Right cardiac atrium (tissue), 5 donors: ENCODE results near the gene CD247. TPM values are rescaled to one million over a fixed set of nuclear protein-coding genes. Genes with fewer than 3 reads are reported as not detected.

Experiments used
- ATAC-seq, 2 donors: fragments of 200-7000 bp; cut with Tn5 transposase; one replicate each; pipeline versions ENCODE4 v1.8.0 to v1.9.1; 2020; ENCODE audit warnings: moderate library complexity in 2 of 2, mild to moderate bottlenecking in 1 of 2
- DNase-seq, 3 donors: peaks; one replicate each; pipeline ENCODE4 v3.0.0-alpha.2; 2020
- H3K27ac ChIP-seq: one replicate; pipeline ENCODE4 v1.5.1; 2013; ENCODE audit warnings: mild to moderate bottlenecking, low read length, control low read depth, moderate library complexity
- H3K27me3 ChIP-seq: one replicate; pipeline ENCODE4 v1.6.1; 2013; ENCODE audit not compliant: control insufficient read depth, insufficient read depth
- H3K4me1 ChIP-seq: one replicate; pipeline ENCODE4 v1.6.1; 2013; ENCODE audit warnings: low read length; ENCODE audit not compliant: control insufficient read depth, insufficient read depth
- H3K4me3 ChIP-seq: one replicate; pipeline ENCODE4 v1.5.1; 2013; ENCODE audit warnings: low read length, control low read depth
- H3K9me3 ChIP-seq: one replicate; pipeline ENCODE4 v1.6.1; 2013; ENCODE audit warnings: low read length; ENCODE audit not compliant: control insufficient read depth
- WGBS: extraction: QIAGEN DNeasy Blood & Tissue Kit; methylation state at CpG from one replicate; pipeline ENCODE4 v1.1.7; 2013; 5-methylcytosine and 5-hydroxymethylcytosine counted together
- intact Hi-C, 4 donors: fragments of 100-400 bp; cut with DNase I; formaldehyde crosslinking; loops; one replicate each; pipeline versions ENCODE4 v1.11.0 to v1.14.0; 2022 to 2023
- polyA plus RNA-seq: library from polyadenylated mRNA; stranded (reverse); fragments of 200-250 nt; gene quantifications from one replicate; pipeline ENCODE4 v1.2.3, GENCODE V29; 2013
- total RNA-seq, 4 donors: library from RNA; stranded (reverse); fragmentation: NEBNext Ultra II Directional; extraction: Animal tissue kit (Norgen Biotek cat#: 25700); gene quantifications; one replicate each; pipeline ENCODE4 v1.2.1, GENCODE V29; 2021
- donor health status: healthy with polysubstance abuse.
- donor health status: DM: no; HTN: yes; CAD: no.
- donor health status: DM: no; HTN: no; CAD: no.
- donor health status: DM: no; HTN: yes; CAD: no; lungs with severe emphysema.
- donor health status: DM: yes; HTN: yes; CAD: no.

Gene CD247
- total and polyA plus RNA-seq, 5 donors: 0.32 to 1.5 (median 0.58) TPM

DNA sequence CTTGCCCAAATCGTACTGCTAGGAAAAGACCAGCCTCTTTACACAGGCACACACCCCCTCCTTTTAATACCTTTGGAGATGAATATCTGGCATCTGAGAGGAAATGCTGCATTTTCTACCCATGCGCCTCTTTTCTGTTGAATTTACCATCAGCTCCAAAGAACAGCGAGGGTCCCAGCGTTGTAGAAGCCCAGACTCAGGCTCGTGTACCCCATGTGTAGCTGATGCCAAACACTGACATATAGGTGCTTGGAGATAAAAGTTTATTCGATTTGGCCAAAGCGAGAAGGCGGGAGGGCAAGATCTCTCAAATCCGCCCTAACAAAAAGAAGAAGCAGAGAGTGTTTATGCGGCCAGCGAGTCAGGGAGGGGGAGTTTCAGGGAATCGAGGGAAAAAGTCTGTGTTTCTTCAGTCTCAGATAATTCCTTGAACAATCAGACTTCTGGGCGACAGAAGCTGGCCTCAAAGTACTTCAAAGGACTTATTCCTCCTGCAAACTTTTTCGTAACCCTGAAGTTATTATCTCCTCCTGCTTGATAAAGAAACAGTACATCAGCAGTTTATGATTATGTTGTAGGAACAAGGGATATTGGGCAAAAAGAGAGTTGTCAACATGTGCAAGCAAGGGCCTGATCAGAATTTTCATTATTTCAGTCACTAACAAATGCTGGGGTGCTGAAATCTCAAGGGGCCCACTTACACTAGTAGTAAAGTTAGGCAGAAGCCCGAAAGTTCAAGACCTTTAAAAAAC, 35.9 kb upstream of the CD247 start:
- DNase-seq (no peak), ATAC-seq (no peak)
- peak overlapping the region; percentile 18 for H3K27ac ChIP-seq
- peaks cover 4% of the 10 kb centered on the region for H3K4me1 ChIP-seq
- intact Hi-C loops: no loop called here
- peak overlapping the region; percentile 66 for H3K4me3 ChIP-seq
- H3K9me3 ChIP-seq: no peaks in the 10 kb centered on the region
- H3K27me3 ChIP-seq: no peaks in the 10 kb centered on the region
- 9% methylated on average over 15 of the region's 15 CpGs for WGBS

DNA sequence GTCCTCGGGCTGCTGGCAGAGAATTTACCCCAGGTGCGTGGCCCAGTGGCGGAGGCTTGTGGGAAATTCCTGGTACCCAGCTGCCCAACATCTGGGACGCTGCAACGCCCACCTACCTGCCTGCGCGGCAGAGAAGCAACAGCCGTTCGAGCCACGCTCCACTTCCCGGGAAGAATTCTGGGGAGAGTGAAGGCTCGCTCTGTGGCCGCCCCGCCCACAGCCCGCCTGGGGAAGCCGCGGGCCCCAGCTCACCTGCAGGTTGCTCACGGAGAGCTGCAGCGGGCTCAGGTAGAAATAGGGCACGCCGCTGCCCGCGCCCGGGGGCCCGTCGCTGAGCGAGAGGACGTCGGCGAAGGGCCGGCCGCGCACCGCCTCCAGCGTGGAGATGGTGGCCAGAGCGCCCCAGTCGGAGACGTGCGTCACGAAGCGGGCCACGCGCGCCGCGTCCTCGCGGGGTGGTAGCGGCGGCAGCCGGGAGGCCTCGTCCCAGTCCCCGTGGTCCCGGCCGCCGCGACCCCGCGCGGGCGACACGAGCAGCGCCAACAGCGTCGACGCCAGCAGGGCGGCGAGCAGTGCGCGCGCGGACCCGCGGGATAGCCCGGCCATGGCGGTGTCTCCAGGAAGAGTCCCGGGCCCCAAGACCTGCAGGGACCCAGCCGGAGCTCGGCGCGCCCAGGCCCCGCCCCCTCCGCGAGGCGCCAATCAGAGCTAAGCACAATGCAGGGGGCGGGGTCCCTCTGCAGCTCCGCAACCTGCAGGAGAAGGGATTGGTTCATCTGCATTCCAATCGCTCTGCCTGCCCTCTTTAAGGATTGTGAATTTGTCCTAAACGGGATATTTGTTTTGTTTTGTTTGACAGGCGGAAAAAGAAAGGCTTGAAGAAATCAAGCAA, 35.1 kb upstream of the CD247 start, which contains the start of gene CREG1:
Gene CREG1 (minus strand): TSS at position 627 of the 892 bp plus-strand sequence.
- H3K27me3 ChIP-seq: no peaks in the 10 kb centered on the region
- H3K9me3 ChIP-seq: no peaks in the 10 kb centered on the region
- intact Hi-C loops: no loop called here
- DNase-seq (peak; percentile 96 to 99 (median 98)), ATAC-seq (peak; percentile 99 to 100)
- peak within 1 kb of the TSS; percentile 61 for H3K27ac ChIP-seq
- peak within 1 kb of the TSS; percentile 66 for H3K4me3 ChIP-seq
- H3K4me1 ChIP-seq: peaks cover 4% of the 10 kb centered on the region
- WGBS: 1% methylated on average over 90 of the region's 90 CpGs

DNA sequence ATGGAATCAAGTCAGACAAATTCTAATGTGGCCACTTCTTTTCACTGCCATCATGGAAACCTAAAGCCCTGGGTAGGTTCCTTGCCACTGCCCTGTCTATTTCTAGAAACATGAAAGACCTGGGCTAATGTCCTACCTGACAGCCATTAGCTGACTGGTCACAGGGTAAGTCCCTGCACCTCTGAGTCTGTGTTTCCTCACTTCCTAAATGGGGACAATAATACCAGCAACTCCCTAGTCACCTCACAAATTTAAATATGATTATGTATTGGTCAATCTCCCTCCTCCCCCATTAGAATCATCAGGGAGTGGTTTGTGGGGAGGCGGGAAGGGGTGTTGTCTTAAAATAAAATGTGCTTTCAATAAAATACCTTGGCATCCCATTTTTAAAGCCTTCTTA, 33.0 kb upstream of the CD247 start:
- DNase-seq: no peak
- Histone ChIP-seq H3K27me3 (no peaks in the 10 kb centered on the region), H3K4me1 (peaks cover 4% of the 10 kb centered on the region), H3K9me3 (no peaks in the 10 kb centered on the region), H3K4me3 (no peak overlapping the region), H3K27ac (no peak overlapping the region)
- intact Hi-C loops: no loop called here
- ATAC-seq: no peak
- 93% methylated on average over 1 of the region's 1 CpG for WGBS

DNA sequence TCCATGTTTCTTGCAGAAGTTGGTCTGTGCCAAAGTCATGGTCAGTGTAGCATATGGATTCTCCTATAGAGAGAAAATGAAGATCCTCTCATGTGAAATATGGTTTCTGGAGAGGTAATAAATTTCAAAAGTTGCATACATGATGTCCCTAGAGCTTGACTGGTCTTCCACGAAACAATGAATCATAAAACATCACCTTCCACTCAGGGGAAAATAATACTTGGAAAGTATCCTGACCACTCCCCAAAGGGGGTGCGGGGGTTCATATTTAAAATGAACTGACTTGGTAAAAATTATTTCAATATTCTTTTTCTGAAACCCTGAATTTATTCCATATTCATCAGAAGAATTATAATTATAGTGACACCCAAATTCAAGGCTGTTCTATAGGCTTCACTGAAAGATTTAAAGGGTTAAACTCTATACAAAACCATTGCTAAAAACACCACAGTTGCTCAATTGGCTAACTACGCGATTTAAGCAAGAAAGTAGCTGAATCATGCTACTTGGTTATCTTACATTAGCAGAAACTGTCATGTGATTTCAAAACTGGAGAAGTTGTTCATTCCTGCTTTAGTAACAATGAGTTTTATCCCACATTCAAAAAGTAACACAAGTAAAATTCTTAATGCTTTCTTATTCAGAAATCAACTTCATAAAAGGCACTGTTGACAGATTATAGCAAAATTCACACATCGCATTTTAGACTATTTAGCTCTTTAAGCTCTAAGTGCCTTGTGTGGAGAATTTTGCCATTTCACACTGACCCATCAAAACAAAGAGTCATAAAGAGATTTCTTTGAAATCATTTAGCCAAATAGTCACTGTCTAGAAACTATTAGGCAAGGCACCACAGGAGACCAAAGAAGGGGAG, 30.0 kb upstream of the CD247 start:
- peak in 1 of 2 donors; percentile 18 for ATAC-seq
- intact Hi-C loops: no loop called here
- Histone ChIP-seq H3K27me3 (no peaks in the 10 kb centered on the region), H3K9me3 (no peaks in the 10 kb centered on the region), H3K4me3 (no peak overlapping the region), H3K4me1 (peaks cover 2% of the 10 kb centered on the region), H3K27ac (peak overlapping the region; percentile 41)
- DNase-seq: no peak
- whole genome bisulfite sequencing: 54% methylated on average over 5 of the region's 5 CpGs

DNA sequence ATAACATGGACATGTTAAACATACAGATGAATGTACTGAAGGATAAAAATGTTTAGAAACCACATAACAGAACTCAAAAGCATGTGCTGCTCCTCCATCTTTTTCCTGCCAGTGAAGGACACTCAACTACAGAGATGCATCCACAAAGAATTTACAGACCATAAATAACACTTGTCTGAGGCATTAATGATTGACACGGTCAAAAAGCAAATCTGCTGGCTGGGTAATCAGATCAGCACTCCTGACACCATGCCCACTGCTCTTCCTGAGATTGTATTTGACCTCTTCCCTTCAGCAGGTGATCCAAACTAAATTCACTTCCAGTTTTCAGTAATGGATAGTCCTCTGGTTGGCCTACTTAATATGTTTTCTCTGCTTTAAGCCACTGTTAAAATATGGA, 28.6 kb upstream of the CD247 start:
- ATAC-seq (no peak), DNase-seq (no peak)
- Histone ChIP-seq H3K9me3 (no peaks in the 10 kb centered on the region), H3K27me3 (no peaks in the 10 kb centered on the region), H3K4me3 (no peak overlapping the region), H3K27ac (no peak overlapping the region), H3K4me1 (no peaks in the 10 kb centered on the region)
- intact Hi-C loops: no loop called here
- WGBS: 74% methylated on average over 1 of the region's 1 CpG

DNA sequence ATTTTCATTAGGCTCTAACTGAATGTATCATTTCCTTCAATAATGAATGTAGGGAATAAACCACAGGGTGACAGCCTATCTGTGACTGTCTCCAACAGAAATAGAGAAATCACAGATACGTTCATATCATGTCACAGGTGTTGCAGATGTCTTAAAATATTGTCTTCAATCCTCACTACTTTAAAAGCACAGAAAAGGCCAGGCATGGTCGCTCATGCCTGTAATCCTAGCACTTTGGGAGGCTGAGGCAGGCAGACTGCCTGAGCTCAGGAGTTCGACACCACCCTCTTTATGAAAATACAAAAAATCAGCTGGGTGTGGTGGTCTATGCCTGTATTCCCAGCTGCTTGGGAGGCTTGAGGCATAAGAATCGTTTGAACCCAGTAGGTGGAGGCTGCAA, 27.0 kb upstream of the CD247 start:
- ATAC-seq (no peak), DNase-seq (no peak)
- Histone ChIP-seq H3K27ac (no peak overlapping the region), H3K27me3 (no peaks in the 10 kb centered on the region), H3K4me3 (no peak overlapping the region), H3K9me3 (no peaks in the 10 kb centered on the region), H3K4me1 (no peaks in the 10 kb centered on the region)
- WGBS: 81% methylated on average over 4 of the region's 4 CpGs
- intact Hi-C loops: no loop called here

DNA sequence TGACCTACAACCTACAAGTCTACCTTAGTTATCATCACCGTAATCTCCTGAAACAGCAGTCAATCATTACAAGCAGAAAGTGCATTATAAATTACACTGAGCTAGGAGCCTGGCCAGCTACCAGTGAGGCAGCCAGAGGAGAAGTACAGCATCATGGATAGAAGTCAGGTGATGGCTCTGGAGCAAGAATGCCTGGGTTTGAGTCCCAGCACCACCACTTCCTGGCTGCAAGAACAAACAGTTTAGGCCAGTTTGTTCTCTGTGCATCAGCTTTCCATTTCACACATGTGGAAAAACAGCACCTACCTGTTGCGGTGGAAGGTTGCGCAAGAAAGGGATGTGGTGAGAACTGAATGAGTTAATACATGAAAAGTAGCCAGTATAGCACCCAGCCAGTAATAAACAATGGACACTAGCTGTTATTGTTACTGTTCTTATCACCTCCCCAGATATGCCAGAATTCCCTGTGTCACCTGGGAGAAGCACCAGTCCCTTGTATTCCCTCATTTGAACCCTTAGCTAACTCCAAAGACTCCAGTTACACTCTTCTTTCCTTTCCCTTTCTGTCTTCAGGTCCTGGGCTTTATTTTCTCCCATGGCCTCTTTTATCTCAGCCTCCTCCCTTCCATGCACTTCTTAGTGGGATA, 26.2 kb upstream of the CD247 start:
- ATAC-seq (no peak), DNase-seq (no peak)
- no peak overlapping the region for H3K27ac ChIP-seq
- WGBS: 92% methylated on average over 3 of the region's 3 CpGs
- no peaks in the 10 kb centered on the region for H3K4me1 ChIP-seq
- intact Hi-C loops: no loop called here
- no peaks in the 10 kb centered on the region for H3K27me3 ChIP-seq
- H3K9me3 ChIP-seq: no peaks in the 10 kb centered on the region
- no peak overlapping the region for H3K4me3 ChIP-seq

DNA sequence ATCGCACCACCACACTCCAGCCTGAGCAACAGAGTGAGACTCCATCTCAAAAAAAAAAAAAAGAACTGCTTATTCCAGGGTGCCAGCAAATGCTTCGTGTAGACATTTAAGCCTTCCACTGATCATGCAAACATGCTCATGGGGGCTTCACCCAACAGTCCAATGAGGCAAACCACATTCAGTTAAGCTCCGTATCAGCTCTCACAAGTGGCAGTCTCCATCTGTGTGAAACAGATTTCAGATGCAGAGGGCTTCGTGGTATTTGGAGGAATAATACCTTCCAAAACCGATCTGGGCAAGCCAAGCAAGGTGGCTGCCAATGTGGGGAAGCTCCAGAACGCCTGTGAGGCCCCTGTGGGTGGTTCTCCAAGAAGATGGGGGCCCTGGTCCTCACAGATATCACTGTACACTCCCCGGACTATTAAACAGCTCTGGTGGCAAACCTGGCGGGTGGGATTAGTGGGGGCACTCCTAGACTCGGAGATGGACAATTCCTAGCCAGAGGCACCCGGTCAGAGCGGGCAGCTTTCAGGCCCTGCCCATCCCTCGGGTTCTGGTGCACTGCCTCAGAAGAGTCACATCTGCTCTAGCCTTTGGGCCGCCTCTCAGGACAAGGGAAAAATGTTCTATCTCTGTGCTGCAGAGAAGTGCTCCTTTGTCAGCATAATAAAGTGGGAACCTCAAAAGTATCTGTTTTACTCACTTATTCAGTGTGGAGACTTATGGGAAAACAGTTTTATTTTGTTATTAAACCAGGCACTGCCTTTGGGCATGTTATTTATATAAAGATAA, 25.1 kb upstream of the CD247 start:
- Histone ChIP-seq H3K27ac (no peak overlapping the region), H3K27me3 (no peaks in the 10 kb centered on the region), H3K4me3 (no peak overlapping the region), H3K4me1 (peaks cover 2% of the 10 kb centered on the region), H3K9me3 (no peaks in the 10 kb centered on the region)
- DNase-seq: no peak
- ATAC-seq: peak; percentile 38
- intact Hi-C loops: no loop called here
- WGBS: 83% methylated on average over 13 of the region's 13 CpGs

DNA sequence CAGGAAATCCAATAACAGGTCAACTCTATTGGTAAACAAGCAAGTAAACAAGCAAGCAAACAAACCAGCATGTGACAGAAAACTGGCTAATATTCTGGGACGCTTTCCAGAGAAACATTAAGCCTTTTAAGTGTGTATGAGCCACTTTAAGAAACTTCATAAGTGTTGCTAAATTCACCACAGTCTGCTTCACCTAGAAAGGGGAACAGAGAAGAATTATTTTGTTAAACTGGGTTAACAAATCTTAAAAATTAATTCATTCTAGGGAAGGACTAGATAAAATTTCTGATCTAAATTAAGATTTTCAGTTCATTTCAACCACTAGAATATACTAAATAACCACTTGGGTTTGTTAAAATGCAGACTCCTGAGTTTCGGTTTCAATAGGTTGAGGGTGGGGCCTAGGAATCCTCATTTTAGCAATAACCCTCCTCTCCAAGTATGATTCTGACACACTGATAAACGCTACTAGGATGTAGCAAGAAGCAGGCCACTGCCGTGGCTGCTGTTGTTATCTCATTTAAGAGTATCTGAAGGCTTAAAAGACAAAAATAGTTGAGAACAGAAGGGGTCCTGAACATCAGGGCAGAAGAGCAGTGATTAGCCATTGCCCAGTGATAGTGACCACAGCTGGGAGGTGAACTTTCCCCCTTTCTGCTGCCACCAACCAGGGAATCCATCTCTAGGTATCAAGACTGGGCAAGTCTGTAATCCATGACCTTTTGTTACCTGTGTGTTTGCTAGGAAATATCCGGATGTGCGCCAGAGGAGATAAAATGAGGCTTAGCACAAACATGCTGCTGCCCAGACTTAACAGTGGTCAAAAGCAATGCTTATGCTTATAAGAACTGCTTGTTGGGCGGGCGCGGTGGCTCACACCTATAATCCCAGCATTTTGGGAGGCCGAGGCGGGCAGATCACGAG, 24.0 kb upstream of the CD247 start:
- no peaks in the 10 kb centered on the region for H3K9me3 ChIP-seq
- no peak overlapping the region for H3K4me3 ChIP-seq
- no peak for ATAC-seq
- H3K27me3 ChIP-seq: no peaks in the 10 kb centered on the region
- DNase-seq: no peak
- intact Hi-C loops: no loop called here
- H3K4me1 ChIP-seq: peaks cover 2% of the 10 kb centered on the region
- WGBS: 81% methylated on average over 12 of the region's 12 CpGs
- no peak overlapping the region for H3K27ac ChIP-seq
